ENCODE measurements around the gene ROBO1.
"Not testable (repeated sequence)": the region's sequence is repeated elsewhere in the genome, so short reads cannot be mapped to it uniquely, and the experiment has no call there.

Gene ROBO1

DNA sequence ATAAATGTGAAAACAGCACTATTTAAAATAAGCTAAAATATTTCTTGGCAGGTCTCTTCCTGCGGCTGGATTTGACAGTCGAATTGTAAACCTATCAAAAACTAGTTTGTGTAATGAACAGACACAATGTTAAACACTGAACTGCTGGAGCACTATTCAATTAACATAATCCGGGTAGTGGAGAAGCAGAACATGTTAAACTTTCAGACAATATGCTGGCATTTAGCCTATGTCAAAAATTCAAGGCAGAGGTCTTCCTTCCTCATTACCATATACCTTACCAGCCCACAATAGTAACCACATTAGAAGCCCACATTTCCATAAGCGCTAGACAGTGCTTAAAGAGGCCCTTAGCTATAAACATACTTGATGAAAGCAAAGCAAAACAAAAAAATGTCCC is 1042.9 kb downstream of the ROBO1 start:
- no peak for DNase-seq

DNA sequence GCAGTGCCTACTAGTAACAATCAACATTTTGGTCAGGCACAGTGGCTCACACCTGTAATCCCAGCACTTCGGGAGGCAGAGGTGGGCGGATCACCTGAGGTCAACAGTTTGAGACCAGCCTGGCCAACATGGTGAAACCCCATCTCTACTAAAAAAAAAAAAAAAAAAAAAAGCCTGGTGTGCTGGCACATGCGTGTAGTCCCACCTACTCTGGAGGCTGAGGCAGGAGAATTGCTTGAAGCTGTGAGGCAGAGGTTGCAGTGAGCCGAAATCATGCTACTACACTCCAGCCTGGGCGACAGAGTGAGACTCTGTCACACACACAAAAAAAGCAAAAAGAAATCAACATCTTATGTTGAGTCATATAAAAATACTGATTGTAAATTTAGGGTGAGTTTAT is 1043.4 kb downstream of the ROBO1 start:
- DNase-seq = not testable (repeated sequence)

DNA sequence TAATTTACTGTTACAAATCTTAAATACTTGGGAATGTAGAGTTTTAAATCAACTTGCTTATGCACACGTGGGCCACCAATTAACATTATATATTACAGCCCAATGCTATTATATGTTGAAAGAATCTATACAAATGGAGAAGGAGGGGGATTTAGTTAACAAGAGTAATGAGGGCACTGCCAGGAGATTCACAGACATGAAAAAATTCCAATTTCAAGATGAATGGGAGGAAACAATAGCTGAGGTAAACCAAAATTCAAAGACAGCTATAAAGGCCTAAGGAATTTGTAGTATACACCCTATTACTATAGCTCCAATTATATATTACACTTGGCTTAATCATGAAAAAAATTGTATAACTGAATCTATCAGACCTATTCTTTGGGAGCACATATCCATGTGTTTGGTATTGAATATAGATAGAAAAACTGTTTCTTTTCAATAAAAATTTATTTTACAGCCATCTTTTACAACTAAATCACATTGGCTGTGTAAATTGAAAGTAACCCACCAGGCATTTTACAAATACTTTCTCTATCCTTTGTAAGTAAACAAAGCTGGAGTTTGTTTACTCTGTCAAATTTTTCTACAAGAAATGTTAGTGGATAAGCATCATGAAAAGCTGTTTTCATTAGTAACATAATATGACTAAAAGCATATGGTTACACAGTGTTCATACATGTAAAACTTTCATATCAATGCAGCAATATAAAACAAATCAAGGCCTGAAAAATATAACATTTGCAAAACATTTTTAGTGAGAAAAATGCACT is 1045.8 kb downstream of the ROBO1 start:
- no peak for DNase-seq

DNA sequence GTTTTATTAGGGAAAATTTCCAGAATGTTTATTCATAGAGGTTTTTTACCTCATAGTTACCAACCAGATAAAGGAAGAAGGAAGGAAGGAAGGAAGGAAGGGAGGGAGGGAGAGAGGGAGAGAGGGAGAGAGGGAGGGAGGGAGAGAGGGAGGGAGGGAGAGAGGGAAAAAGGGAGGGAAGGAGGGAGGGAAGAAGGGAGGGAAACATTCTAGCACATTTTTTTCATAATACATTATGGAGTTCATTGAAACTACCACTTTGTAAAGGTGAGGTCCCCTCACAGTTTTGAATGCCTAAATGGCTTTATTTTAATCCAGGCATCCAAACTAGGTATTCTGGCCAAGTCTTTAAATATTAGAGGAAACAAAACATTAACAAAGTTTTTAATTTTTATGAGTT is 1049.1 kb downstream of the ROBO1 start:
- no peak for DNase-seq

DNA sequence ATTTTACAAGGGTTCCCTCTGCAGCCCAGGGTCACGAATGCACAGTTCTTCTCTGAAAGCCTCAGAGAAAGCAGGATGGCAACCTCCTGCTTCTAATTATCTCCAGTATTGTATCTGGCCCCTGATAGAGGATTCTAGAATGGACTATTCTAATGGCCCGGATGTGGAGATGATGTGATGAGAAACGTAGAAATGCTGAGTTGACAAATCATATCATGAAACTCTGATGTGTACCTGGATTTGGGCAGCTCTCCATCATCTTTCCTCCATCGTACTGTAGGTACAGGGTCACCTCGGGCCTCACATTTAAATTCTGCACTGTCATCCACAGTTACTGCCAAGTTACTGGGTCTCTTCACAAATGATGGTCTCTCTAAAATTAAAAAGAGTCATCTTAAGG is 1050.8 kb downstream of the ROBO1 start:
- no peak for DNase-seq

DNA sequence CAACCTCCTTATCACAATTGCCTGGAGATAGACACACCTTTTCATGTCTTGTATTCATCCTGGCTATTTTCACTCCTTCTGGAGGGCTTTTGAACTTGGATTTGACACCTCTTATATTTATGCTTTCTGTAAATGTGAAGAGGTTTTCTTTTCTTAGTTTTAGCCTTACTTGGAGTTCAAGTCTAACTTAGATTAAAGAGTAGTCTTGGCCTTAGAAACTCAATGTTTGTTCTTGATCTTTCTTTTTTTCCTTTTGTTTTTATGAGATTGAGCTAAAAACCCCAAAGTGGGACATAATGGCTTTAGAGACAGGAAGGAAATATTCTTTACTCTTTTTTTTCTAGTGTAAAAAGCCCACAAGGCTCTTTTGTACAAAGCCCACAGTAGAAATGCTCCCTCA is 1054.9 kb downstream of the ROBO1 start:
- no peak for DNase-seq

DNA sequence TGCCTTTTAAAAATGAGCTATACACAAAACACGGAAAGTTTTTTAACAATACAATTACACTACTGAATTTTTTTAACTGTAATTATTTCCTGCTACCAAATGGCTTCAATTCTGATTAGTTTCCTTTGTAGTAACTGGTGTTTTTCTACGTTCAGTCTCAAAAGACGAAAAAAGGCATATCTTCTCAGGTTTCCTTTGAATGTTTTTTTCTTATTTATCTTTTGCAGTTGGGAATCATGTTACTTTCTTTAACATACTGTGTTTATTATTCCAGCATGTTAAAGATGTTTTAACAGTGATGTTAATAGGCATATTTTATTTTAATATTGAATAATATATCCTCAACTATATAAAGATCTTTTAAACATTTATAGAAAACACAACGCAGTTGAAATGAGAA is 1055.5 kb downstream of the ROBO1 start:
- no peak for DNase-seq

DNA sequence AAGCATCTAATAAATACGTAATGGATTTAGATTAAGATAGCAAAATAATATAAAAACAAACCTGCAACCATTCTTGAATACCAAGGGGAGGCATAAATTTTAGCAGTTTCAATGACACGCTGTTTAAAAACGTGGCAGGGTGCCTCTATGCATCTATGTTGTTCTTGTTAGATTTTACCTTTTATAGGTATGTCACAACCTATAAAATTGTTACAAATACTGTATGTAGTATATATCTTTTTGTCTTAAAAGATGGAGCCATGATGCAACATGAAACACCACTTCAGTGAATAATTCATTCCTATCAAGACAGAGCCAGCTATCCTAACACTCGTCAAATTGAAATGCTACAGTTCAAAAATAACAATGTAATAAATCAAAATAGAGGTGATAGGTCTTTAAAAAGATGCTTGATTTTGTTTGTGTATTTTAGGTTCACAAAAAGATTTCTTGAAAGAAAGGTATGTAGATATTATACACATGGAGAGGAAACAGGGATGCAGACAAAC is 1059.2 kb downstream of the ROBO1 start:
- no peak for DNase-seq

DNA sequence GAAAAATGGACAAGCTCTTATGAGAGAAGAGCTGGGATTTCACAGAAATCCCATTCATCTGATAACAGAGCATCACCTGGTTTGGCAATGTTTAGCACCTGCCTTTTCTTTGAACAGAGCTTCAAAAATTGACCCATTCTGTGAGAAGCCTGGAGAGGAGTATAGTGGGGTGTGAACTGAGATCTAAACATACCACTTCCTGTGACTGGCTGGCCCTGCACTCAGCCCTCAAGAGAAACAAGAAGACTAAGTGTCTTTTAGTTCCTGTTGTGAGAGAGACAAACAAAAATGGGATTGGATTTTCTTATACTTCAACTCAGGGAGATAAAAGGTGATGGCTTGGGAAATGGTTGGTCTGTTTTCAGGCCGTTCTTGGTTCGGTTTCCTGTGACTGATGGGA is 1060.2 kb downstream of the ROBO1 start:
- no peak for DNase-seq

DNA sequence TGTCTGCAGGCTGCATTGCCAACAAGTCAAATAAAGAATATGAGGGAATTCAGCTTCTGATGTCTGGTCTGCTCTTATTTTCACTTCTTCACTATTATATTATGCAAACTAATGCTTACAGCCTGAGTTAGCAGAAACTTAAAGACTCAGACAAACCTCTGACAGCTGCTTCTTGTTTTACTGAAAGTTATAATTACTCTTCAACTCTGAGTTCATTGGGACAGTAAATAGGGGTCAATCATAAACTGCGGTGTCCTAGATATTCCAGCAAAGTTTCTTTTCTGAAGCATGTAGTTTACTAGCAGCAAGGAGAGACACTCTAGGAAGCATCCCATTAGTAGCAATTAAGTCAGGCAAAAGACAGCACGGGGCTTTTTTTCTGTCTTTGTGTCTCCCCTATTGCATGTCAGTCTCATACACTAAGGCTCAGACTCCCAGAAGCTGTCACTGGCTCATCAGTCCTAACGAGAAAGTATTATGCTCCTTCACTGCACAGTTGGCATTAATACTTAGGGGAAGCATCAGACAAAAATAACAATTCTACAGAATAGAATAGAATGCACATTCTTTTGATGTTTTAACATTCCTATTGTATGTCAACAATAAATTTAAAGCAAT is 1060.8 kb downstream of the ROBO1 start:
- no peak for DNase-seq

DNA sequence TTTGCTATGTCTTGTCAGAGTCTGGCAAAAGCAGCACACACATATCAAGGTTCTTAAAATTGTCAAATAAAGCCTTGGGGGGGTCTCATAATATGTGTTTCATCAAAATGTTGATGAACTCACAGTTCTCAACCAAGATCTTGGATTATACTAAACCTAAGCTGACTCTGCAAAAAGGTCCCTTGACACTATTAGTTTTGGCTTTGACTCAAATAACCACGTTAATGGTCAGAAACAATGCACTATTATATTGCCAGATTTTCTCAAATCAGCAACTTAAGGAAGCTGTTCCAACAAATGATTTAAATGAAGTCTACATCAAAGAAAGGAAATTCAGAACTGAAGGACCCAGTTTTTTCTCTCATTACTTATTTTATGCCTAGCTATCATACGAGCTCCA is 1063.9 kb downstream of the ROBO1 start:
- DNase-seq = no peak

DNA sequence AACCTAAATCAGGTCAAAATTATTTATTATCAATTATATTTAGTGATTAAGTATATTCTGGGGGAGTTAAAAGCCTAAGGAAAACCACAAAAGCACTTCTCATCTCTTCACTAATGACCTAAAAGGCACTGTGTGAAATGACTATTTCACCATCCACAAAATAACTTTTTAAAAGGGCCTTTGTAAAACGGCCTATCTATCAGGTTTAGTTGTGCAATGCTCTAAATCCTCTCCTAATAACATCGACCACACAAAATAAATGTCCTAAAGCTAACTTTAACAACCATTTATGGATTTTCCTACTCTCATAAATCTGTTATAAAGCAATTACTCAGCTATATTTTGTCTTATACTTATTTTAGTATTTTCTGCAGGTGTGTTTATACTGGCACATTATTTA is 1066.3 kb downstream of the ROBO1 start:
- DNase-seq = no peak

DNA sequence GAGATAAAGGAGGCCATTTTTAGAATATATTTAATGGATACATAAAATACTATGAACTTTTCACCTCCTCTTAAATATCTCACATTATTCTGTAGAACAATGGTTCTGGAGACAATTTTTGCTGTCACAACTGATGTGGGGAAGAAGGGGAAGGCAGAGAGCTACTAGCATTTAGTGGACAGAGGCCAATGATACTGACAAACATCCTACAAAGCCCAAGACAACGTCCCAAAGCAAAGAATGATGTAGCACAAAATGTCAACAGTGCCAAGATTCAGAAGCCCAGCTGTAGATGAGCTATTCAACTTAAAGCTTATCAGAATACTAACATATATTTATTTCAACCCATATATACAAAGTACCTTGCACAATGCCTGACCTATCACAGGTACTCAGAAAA is 1069.4 kb downstream of the ROBO1 start:
- DNase-seq = no peak

DNA sequence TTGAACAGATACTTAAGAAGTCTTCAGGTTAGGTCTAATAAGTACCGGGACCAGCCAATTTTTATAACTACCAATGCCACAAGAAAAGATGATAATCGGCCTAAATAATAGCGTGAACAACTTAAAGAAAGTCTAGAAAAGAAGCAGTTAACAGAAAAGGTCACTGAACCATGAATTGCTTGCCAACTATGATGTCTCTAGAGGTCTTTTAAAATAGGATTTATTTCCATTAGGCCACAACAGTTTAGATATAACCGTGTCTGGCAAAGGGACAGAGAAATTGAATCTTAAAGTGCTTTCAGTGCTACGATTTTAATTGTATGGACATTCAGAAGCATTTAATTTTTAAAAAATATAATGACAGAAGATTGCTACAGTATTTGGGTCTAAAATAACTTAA is 1070.4 kb downstream of the ROBO1 start:
- DNase-seq = no peak

DNA sequence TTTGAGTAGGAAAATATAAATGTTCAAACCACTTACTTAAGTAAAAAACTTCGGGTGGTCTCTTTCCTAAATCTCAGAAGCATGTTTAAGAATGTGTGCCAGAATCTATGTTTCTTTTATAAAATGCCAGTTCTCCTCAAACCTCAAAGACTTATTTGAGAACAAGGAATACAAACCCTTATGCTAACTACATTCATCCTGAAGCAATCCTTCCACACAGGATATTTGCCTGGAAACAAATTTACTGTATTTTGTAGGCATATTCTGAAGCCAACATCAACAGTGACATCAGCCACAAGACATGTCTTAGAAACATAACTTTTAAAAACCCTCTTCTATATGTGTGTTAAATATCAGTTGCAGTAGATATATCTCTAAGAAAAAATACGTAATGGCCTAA is 1077.0 kb downstream of the ROBO1 start:
- no peak for DNase-seq

DNA sequence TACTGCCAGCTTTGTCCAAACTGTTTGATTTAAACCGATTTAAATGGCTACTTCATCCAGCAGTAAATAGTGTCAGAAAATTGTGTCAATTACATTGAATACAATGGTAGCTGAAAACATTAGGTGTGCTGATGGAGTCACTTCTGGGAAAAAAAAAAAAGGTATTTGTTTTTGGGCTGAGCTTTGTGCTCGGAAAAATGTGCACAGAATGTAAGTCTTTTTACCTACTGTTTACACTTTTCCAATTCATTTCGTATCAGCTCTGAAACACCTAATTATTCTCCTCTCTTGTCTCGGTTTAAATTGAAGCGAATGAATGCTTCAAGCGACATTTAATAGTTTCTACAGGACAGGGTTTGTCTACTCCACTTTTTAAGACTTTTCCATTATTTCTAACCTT is 1078.4 kb downstream of the ROBO1 start:
- DNase-seq = no peak

DNA sequence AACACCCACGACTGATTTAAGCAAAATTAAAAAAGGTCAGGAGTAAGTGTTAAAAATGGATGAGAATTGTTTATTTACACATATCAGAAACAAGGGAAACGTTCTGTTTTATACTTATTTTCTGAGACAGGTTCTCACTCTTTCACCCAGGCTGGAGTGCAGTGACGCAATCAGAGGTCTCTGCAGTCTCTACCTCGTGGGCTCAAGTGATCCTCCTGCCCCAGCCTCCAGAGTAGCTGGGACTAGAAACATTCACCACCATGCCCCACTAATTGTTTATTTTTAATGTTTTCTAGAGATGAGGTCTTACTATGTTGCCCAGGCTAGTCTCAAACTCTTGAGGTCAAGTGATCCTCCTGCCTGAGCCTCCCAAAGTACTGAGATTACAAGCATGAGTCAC is 1080.3 kb downstream of the ROBO1 start:
- no peak for DNase-seq

DNA sequence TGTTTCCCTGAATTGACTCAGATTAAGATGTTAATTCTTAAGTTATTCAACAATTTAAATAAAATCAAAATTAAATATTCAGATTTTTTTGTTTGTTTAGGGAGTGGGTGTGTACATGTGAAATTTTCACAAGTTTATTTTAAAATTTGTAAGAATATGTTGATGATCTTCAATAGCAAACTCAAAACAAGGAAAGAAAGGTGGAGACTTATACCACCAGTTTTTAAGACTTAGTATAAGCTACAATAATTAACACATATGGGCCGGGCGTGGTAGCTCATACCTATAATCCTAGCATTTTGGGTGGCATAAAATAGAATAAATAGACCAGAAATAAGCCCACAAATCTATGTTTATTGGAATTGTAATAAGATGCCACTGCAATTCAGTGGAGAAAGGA is 1084.5 kb downstream of the ROBO1 start:
- DNase-seq = no peak

DNA sequence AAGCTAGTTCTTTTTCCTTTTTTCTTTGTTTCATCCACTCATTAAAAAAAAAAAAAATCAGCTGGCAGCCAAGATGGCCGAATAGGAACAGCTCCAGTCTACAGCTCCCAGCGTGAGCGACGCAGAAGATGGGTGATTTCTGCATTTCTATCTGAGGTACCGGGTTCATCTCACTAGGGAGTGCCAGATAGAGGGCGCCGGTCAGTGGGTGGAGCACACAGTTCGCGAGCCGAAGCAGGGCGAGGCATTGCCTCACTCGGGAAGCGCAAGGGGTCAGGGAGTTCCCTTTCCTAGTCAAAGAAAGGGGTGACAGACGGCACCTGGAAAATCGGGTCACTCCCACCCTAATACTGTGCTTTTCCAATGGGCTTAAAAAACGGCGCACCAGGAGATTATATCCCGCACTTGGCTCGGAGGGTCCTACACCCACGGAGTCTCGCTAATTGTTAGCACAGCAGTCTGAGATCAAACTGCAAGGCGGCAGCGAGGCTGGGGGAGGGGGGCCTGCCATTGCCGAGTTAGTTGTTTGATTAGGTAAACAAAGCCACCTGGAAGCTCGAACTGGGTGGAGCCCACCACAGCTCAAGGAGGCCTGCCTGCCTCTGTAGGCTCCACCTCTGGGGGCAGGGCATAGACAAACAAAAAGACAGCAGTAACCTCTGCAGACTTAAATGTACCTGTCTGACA is 1092.5 kb downstream of the ROBO1 start:
- DNase-seq = not testable (repeated sequence)

DNA sequence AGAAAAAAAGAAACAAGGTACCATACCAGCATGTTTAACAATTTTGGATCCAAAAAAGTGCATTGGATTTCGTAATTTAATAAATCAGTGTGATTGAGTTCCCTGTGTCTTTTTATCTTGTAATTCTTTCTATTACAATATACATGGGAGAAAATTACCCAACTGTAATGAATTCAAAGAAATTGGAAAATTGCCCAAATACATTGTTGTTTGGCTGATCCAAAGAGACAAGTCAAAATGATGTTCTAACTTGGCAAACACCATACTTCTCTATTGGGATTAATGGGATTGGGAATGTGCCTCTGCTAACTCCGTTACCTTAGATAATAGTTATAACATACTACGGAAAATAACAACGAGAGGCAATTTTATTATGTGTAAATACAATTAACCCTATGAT is 1097.1 kb downstream of the ROBO1 start:
- DNase-seq = no peak

DNA sequence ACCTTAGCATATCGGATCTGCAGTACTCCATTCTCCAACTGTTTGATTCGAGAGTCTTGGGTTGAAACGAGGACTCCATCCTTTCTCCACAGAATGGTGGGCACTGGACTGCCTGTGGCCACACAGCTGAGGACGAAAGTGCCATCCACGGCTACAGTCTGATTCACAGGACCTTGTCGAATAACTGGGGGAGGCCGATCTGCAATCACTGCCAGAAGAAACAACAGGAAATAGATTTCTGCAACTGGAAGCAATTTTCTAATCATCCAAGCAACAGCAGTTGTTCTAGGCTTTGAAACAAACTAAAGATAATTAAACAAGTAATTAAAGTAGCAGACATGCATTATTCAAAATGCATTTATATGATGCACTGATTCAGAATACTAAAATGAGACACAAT is 1097.7 kb downstream of the ROBO1 start:
- no peak for DNase-seq

DNA sequence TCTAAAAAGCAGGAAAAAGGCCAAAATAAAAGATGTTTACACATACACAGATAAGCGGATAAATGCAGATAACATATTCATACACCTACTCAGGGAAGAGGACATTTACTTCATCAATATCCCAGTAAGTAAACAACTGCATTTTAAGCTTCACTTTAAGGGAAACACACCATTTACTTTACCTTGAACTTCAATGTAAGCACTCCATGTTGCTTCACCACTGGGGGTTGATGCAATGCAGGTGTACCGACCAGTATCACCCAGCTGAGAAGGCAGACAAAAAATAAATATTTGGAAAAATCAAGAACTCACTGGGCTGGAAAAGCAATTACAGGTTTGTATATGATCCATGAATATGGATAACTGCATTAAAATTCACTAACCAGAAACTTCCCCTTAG is 1099.5 kb downstream of the ROBO1 start:
- DNase-seq = no peak

DNA sequence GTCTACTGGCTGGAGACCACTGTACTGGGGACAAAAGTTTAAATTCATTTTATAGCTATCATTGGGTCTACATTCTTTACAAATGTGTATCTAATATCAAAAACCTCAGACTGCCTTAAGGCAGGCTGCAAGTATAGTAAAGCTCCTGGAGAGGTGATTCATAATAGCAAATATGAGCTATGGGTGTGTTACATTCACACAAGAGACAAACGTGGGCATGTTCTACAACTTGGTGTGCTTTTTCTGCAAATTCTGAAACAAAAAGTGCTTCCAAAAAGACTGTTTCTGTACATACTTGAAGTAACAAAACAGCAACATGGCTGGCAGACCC is 1101.4 kb downstream of the ROBO1 start:
- DNase-seq = no peak

DNA sequence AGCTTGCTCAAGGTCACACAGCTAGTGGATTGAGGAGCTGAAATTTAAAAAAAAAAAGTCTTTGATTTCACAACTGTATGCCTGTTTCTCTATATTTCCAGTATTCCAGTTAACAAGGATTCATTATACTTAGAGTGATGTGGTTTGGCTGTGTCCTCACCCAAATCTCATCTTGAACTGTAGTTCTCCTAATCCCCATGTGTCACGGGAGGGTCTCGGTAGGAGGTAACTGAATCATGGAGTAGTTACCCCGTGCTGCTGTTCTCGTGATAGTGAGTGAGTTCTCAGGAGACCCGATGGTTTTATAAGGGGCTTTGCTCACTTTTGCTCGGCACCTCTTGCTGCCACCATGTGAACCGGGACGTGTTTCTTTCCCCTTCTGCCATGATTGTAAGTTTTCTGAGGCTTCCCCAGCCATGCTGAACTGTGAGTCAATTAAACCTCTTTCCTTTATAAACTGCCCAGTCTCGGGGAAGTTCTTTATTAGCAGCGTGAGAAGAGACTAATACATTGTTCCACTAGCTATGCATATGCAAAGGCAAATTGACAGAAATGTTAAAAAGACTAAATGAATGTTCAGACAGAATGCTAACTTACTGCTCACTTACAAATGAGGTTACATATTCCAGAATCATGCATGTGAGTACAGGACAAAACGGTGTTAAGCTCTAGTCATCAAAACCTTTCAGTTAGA is 1101.9 kb downstream of the ROBO1 start:
- no peak for DNase-seq

Data from CD4-positive, alpha-beta T cell treated with Interleukin-1 beta for 1 hour (primary cell).